Measurements from ENCODE around the gene LBHD2.

LBHD2 gene

GRCh38 chr14:103067231-103067954, 16.6 kb upstream of the LBHD2 start:
- no peak for FAIRE-seq
- DNase-seq (ENCODE audit: insufficient read length, low spot score) = no peak

DNA sequence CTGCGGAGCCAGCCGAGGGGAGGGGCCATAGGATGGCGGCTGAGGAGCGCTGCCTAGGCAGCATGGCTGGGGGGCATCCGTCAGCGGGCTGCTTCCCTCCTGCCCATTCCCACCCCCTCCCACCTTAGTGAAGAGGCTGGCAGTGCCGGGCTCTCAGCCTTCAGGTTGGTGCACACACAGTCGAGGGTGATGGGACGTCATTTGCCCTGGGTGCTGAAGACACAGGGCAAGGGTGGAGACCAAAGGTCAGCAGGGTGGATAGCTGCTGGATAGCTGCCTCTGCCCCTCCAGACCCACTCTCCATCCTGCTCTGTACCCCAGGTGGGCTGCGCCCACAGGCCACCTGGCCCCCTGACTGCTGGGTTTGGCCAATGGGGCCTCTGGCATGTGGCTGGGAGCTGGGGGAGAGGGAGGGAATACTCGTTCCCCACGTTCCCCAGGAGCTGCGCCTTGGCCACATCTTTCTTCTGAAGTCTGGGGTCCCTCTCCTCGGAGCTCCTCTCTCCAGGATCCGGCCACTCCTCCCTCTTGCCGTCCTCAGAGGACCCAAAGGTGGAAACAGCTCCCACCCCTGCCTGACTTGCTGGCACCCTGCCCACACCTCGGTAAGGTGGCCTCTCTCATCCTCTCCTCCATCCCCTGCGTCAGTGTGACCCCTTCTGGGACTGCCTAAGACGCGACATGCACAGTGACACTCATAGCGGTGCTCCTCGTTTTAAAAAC, 15.5 kb upstream of the LBHD2 start:
- no peak for FAIRE-seq
- no peak for DNase-seq (ENCODE audit: insufficient read length, low spot score)

- FAIRE-seq = no peak
- no peak for DNase-seq (ENCODE audit: insufficient read length, low spot score)
These were observed 13.6 kb upstream of the LBHD2 start for GRCh38 chr14:103070263-103070885.

DNA sequence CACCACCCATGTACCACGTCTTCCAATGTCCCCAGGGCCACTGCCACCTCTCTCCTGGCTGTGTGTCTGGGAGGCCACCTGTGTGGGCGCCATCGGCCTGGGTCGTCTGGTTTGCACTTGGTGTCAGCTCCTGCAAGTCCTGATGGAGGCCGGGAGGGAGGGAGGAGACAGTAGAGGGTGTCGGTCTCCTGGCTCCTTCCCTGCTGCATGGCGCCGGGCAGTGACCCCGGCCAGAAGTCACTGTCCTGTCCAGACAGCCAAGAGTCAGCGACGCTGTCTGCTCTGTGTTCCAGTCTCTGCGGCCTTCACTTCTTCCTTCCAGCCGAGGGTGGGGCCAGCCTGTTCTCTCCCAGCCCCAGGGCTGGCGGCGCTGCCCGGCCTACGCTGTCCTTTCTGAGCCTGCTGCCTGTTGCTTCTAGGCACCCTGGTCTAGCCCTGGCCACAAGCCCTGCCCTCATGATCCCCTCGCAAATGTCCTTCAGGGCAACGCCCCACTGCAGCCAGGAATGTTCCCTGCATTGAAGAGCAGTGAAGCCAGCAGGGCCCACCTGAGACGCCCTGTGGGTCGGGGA, 13.0 kb upstream of the LBHD2 start:
- no peak for FAIRE-seq

GRCh38 chr14:103071544-103072251, 12.3 kb upstream of the LBHD2 start:
- FAIRE-seq (no peak), DNase-seq (ENCODE audit: insufficient read length, low spot score) (no peak)

More for the DNA sequence above, 13.0 kb upstream of the LBHD2 start:
- no peak for DNase-seq (ENCODE audit: insufficient read length, low spot score)

- no peak for FAIRE-seq
- DNase-seq (ENCODE audit: insufficient read length, low spot score) = no peak
These were observed 11.2 kb upstream of the LBHD2 start for GRCh38 chr14:103072595-103073366.

DNA sequence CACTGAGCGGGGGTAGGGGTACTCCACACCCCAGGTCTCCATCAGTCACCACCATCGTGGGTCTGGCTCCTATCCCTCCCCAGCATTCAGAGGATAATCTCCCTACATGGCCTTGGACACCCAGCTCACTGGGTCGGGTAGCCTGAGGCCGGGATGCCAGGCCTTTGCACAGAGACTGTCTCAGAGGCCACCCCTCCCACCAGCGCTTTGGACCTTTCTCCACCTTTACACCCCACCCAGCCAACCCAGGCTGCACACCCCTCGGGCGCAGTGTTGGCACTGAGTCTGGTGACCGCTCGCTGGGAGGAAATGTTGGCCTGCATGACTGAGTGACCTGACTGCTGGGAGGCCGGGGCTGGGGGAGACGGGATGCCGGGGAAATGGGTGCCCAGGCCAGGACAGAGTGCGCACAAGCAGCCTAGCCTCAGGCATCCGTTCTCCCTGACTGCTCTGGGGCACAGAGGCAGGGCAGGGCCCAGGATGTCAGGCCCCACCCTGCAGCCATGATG, 10.6 kb upstream of the LBHD2 start:
- DNase-seq (ENCODE audit: insufficient read length, low spot score) (no peak), FAIRE-seq (no peak)

DNA sequence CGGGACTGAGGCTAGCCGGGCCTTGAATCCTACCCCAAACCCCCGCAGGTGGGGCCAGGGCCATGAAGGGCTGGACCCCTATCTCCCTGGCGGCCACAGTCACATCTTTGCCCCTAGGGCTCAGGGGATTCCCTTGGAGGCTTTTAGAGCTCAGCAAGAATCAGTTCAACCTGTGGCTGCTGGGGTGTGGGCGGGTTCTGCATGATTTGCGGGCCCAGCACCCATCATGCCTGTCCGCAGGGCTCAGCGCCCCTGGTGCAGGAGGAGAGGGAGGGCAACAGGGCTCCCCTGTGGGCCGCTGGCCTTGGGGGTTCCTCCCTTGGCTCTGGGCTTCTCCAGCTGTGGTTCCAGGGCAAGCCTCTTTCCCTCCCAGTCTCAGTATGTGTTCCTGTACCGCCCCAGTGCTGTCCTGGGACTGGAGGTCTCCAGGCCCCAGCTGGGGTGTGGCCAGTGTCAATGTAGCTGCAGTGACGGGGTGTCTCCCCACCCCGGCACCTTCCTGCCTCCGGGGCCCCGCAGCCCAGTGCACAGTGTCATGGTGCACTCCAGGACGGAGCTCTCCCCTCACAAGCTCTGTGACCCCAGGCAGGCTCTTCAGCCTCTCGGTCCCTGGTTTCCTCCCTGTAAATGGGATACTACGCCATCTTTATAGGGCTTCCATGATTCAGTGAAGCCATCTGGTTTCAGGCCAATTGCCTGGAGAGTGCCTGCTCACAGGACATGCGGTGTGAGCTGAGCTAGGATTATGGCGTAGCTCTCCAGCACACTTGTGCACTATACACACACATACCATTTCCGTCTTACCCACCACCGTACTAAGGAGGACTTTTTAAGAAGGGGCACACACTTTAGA, 9.9 kb upstream of the LBHD2 start:
- FAIRE-seq (no peak), DNase-seq (ENCODE audit: insufficient read length, low spot score) (no peak)

DNA sequence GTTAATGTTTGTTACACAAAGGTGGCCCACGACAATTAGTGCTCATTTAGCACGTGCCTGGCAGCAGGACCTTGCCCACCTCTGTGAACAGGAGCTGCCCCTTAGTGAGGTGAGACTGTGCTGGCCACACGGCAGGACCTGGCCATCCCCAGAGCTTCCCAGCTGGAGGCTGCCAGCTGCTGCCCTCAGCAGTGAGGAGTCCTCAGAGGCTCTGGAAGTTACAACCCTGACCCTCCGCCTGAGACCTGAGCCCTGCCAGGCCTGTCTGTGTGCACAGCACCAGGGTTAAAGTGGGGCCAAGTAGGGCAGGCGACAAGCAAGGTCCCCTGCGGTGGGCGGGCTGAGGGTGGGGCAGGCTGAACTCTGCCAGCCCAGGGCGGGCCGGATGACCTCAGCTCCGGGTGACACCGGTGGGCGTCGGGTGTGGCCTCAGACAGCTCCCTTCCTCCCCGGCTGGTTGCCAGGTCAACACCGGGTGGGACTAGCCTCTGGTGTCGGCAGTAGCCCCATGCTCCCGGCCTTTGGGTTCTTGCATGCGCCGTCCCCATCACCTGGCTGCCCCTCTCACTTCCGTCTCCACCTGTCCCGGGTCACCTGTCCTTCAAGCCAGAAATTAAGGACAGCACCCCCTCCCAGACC, 9.2 kb upstream of the LBHD2 start:
- FAIRE-seq = no peak
- DNase-seq (ENCODE audit: insufficient read length, low spot score) = no peak

DNA sequence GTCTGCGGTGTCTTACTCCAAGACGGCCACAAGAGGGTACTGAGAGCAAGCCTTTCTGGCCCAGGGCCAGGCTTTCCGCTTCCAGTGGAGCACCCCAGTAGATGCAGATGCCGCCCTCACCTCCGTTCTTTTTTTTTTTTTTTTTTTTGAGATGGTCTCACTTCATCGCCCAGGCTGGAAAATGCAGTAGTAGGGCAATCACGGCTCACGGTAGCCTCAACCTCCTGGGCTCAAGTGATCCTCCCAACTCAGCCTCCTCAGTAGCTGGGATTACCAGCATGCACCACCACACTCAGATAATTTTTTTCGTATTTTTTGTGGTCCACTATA, 5.6 kb upstream of the LBHD2 start:
- DNase-seq (ENCODE audit: insufficient read length, low spot score) (peak; percentile 93), FAIRE-seq (peak; percentile 94)

DNA sequence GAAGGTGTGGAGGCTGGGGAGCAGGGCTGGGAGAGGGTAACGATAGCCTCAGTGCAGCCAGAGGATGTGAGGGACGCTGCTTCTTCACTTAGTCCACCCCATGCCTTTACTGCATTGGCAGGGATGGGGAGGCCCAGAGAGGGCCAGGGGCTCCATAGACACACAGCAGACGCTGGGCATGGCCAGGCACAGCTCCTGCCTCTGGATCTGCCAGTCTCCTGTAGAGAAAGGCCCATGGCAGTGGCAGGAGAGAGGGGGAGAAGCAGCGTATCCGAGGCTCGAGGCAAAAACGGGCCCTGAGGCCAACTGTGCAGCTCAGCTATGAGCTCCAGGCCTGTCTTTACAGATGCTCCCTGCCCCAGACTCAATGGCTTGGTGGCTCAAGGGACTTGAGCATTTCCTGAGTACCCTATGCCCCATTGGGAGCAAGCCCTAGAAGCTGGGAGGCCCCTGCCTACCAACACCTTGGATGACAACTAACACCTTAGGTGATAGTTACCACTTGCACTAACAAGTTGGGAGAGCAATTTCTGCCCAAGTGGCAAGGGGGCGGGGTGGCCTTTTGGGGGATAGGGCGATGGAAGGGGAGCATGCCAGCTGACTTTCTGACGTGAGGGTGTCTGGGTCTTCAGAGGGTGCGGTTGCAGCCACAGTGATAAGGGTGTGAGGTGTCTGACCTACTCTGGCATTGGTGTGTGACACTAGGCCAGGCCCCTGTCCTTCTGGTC, 5.0 kb upstream of the LBHD2 start:
- DNase-seq (ENCODE audit: insufficient read length, low spot score) = no peak
- no peak for FAIRE-seq

DNA sequence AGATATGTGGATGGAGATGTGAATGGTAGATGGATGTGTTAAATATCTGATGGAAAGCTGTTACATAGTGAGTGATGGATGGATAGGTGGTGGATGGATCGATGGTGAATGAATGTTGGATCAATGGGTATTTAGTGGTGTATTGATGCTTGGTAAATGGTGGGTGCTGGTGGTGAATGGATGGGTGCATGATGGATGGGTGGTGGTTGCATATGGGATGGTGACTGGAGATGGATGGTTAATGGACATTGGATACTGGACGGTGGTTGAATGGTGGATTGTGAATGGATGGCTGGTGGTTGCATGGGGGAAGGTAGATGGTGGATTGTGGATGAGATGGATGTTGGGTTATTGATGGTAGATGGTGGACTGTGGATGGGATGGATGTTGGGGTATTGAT, 2.1 kb upstream of the LBHD2 start:
- no peak for DNase-seq (ENCODE audit: insufficient read length, low spot score)
- FAIRE-seq = no peak

DNA sequence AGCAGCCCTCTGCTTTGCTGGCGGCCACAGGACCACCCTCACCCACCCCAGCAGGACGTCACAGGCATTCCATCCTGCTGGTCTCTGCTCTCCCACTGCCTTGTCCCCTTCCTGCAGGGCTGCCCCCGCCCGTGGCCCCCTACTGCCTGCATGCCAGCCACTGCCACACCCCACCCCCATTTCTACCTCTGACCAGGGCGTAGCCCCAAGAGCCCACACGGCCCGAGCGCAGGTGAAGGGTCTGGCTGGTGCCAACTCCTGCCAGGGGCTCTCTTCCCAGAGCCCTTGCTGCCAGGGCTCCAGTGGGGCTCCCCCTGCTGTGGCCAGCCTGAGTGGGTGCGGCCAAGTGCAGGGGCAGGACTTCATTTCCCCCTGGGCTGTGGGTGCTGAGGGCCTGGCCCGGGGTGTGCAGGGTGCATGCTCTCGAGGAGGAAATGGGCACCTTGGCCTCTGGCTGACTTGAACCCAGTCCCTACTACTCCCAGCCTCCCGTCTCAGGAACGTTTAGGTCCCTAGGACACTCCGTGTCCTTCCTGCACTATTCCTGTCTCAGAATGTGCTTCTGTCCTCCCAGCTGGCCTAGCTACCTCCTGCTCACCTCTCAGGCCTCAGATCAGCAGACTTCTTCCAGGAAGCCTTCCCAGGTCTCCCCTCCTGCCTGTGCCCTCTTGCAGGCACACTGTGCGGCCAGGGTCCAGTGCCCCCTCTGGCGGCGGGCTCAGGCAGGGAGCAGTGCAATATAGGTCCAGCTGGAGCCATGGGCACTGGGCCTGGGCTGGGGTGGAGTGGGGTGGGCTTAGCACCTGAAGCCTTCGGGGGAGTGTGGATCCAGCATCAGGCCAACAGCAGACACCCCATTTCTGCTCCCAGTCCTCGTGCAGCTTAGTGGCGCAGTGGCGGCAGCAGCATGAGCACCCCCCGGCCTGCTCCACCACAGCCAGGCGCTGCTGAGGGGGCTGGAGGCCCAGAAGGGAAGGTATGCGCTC, 1.4 kb downstream of the LBHD2 start:
- DNase-seq (ENCODE audit: insufficient read length, low spot score) = no peak
- FAIRE-seq = no peak

- no peak for DNase-seq (ENCODE audit: insufficient read length, low spot score)
- FAIRE-seq = no peak
These were observed 2.8 kb downstream of the LBHD2 start for GRCh38 chr14:103086771-103087342.

DNA sequence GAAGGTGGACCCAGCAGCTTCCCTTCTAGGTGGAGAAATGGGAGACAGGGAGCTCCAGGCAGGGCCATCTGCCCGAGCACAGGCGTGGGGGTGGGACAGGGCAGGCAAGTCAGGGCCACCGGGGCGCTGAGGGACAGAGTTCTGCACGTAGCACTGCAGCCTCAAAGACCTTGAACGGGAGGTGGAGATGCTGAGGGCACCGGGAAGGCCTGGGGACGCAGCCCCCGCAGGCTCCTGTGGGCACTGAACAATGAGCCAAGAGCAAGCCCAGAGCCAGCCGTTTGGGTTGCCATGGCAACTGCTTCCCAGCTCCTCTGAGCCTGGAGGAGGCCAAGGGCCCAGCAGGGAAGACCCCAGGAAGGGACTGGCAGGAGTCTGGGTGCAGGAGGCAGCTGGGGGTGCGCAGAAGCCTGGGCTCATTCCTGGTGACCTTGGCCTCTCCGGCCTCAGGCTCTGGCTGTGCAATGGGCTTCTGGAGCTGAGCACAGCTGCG, 3.4 kb downstream of the LBHD2 start:
- no peak for FAIRE-seq

GRCh38 chr14:103088921-103089320, 4.9 kb downstream of the LBHD2 start:
- FAIRE-seq = no peak

More for the DNA sequence above, 3.4 kb downstream of the LBHD2 start:
- DNase-seq (ENCODE audit: insufficient read length, low spot score) = no peak

More at GRCh38 chr14:103088921-103089320, 4.9 kb downstream of the LBHD2 start:
- DNase-seq (ENCODE audit: insufficient read length, low spot score) = no peak
